Keratinocyte (primary cell): ENCODE measurements around the gene SELENOP.

Source experiments
- CTCF ChIP-seq, 3 experiments: IDR thresholded peaks in 1 of 3; conservative IDR thresholded peaks in 1 of 3; optimal IDR thresholded peaks in 1 of 3; 2 replicates in 2 of 3; 3 replicates in 1 of 3; pipeline versions ENCODE3 to v1.5.1; 2011; ENCODE audit warnings: low read length in 3 of 3, mild to moderate bottlenecking in 3 of 3, moderate library complexity in 2 of 3, control low read depth in 1 of 3, inconsistent platforms in 1 of 3; ENCODE audit not compliant: insufficient read depth in 2 of 3; ENCODE audit errors: extremely low read depth in 1 of 3
- EZH2 ChIP-seq: IDR thresholded peaks from one replicate; pipeline ENCODE4 v1.6.1; 2012; ENCODE audit warnings: inconsistent platforms, mild to moderate bottlenecking, low read length, moderate library complexity

GRCh38 chr5:42836070-42836769 is 24.5 kb upstream of the SELENOP start:
- no peak for TF ChIP-seq CTCF (optimal IDR thresholded peaks at IDR 0.05 in 1 of 3, IDR thresholded peaks at IDR 0.05 in 1 of 3, conservative IDR thresholded peaks at IDR 0.05 in 1 of 3; ENCODE audit: extremely low read depth in 1 of 3, insufficient read depth in 2 of 3, low read length in 3 of 3)
- TF ChIP-seq EZH2, result no peak
